H1 (cell line): ENCODE data around the gene TBX3.

ENCODE experiments used
- CEBPB ChIP-seq: IDR thresholded peaks from 2 replicates; pipeline ENCODE4 v1.6.1; 2012; ENCODE audit warnings: low read depth, low read length
- CTCF ChIP-seq, 3 experiments: IDR thresholded peaks; 1 replicate in 2 of 3; 2 replicates in 1 of 3; pipeline versions ENCODE4 v1.5.1 to v1.6.1; 2011; ENCODE audit warnings: low read length in 3 of 3, mild to moderate bottlenecking in 3 of 3, inconsistent platforms in 2 of 3, low read depth in 1 of 3, moderate library complexity in 1 of 3; ENCODE audit not compliant: insufficient read depth in 1 of 3; ENCODE audit errors: control extremely low read depth in 1 of 3

GRCh38 chr12:114685869-114686268 is 1.9 kb upstream of the TBX3 start:
- TF ChIP-seq CEBPB (no peak), CTCF (IDR thresholded peaks at IDR 0.05; ENCODE audit: control extremely low read depth in 1 of 3, insufficient read depth in 1 of 3, low read depth in 1 of 3, low read length in 3 of 3) (no peak)
